Dendritic cell treated with granulocyte-macrophage colony-stimulating factor and Interleukin-4, amounts not matched to agents 40 ng/mL and 50 ng/mL, for 4 days (primary cell): ENCODE measurements around the gene CNTNAP5.

Experiments used
- H3K27ac Mint-ChIP-seq: one replicate; pipeline ENCODE4 v1.8.0; 2022; ENCODE audit warnings: mild to moderate bottlenecking, mixed read lengths
- H3K27me3 Mint-ChIP-seq: one replicate; pipeline ENCODE4 v1.8.0; 2022; ENCODE audit warnings: mild to moderate bottlenecking, mixed read lengths
- H3K36me3 Mint-ChIP-seq: one replicate; pipeline ENCODE4 v1.8.0; 2022; ENCODE audit warnings: low read depth, mixed read lengths
- H3K4me1 Mint-ChIP-seq: one replicate; pipeline ENCODE4 v1.8.0; 2022; ENCODE audit warnings: low read depth, mixed read lengths
- H3K4me3 Mint-ChIP-seq: one replicate; pipeline ENCODE4 v1.8.0; 2022; ENCODE audit warnings: mild to moderate bottlenecking, moderate library complexity, mixed read lengths
- H3K9me3 Mint-ChIP-seq: one replicate; pipeline ENCODE4 v1.8.0; 2022; ENCODE audit warnings: mixed read lengths
- intact Hi-C: fragments of 100-400 bp; cut with micrococcal nuclease; formaldehyde crosslinking; loops from one replicate; pipeline ENCODE4 v1.15.0; 2022

The CNTNAP5 gene

DNA sequence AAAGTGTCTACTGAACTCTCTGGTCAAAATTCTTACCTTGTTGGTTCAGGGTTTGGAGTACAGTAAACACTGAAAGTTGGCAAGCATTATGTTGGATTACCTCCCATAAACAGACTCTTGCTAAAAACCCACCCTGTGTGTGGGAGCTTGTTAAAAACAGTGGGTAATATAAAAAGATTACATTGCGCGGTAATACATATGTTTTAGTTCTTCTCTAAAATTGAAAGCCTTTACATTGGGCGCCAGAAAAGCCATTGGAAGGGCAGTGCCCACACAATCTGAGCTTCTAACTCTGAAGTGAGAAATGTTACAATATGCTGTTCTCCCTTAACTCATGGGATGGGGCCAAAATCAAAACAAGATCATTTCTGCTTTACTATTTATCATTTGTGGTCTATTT, 510.7 kb downstream of the CNTNAP5 start:
- Mint-ChIP-seq H3K27me3 (no peaks in the 10 kb centered on the region), H3K4me1 (no peaks in the 10 kb centered on the region), H3K4me3 (no peak overlapping the region), H3K36me3 (no peaks in the 10 kb centered on the region), H3K9me3 (peaks cover 5% of the 10 kb centered on the region), H3K27ac (no peak overlapping the region)
- intact Hi-C loops = no loop called here

DNA sequence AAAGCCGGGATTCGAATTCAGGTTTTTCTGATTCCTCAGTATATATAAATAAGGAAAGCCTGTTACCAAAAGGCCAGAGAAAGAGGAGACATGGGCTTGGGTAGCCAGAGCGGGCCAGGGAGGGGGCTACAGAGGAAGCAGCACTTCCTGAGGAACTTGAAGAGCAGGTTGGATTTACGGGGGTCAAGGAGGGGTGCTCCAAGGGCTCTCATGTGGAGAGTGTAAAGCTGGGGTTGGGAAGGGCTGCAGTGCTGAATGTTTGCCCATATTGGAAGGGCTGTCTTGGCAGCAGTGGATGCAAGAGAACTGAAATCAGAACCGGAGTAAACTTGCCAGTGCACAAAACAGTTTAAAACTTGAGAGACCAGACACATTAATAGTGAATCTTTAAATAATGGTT, 511.5 kb downstream of the CNTNAP5 start:
- Mint-ChIP-seq H3K4me3 (no peak overlapping the region), H3K4me1 (no peaks in the 10 kb centered on the region), H3K27me3 (no peaks in the 10 kb centered on the region), H3K36me3 (no peaks in the 10 kb centered on the region), H3K27ac (no peak overlapping the region), H3K9me3 (peaks cover 5% of the 10 kb centered on the region)
- intact Hi-C loops = no loop called here

DNA sequence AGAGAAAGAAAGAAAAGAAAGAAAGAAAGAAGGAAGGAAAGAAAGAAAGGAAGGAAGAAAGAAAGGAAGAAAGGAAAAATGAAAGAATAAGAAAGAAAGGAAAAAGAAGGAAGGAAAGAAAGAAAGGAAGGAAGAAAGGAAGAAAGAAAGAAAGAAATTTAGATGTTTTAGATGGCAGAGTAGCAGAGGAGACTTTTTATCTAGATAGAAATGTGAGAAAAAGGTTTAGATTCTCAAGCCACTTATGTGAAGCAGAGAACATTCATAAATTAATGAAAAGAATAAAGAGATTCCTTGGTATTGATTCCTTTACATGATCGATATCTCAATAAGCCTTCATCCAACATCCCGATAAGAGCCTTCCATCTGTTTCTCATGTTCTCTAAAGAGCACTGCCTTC, 513.5 kb downstream of the CNTNAP5 start:
- Mint-ChIP-seq H3K9me3 (peaks cover 5% of the 10 kb centered on the region), H3K27ac (no peak overlapping the region), H3K27me3 (no peaks in the 10 kb centered on the region), H3K4me3 (no peak overlapping the region), H3K36me3 (no peaks in the 10 kb centered on the region), H3K4me1 (no peaks in the 10 kb centered on the region)
- intact Hi-C loops = no loop called here

DNA sequence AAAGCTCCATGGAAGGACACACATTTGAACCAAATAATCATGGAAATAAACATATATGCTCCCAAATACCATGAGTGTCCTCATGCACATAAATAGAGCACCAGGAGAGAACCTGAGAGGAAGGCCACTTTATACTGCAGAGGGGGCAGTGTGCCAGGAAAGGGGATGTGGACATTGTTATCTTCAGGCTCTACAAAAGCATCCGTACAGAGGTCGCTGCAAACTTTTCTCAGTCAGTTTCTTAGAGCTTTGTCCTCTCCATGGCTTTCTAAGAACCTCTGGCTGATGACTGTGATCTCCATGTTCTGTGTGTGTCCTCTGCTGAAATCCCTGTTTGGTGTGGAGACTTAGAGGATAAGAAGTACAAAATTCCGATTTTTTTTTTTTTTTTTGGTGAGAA, 515.7 kb downstream of the CNTNAP5 start:
- Mint-ChIP-seq H3K4me3 (no peak overlapping the region), H3K9me3 (no peaks in the 10 kb centered on the region), H3K27ac (no peak overlapping the region), H3K36me3 (no peaks in the 10 kb centered on the region), H3K27me3 (no peaks in the 10 kb centered on the region), H3K4me1 (no peaks in the 10 kb centered on the region)
- intact Hi-C loops = no loop called here

DNA sequence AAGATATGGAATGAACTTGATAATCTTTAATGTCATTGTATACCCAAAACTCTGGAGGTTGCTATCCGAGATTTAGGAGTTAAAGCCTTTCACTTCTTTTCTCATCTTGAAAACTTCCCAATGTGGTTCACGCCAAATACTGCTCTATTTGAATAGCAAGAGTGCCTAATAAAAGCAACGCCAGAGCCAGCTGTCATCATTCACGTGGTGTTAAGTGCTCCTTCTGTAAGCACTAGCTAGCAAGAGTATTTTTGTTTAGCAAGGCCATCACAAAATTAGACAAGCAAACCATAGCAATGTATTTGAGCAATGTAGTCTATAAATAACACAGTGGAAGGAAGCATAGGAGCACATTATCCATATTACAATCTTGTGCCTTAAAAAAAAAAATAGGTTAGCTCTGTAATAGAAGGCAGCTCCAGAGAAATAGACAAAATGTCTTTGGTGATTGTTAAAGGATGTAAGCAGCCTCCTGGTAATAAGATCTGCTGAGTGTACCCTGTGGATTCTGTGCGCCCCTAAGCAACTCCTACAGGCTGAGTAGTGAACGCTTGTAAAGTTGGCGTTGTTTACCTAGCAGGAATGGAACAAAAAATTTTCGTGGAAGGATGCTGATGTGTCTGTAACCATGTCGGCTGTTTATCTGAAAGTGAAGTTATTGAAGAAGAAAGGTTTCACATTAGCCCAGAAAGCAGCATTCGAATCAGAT, 518.0 kb downstream of the CNTNAP5 start:
- no peaks in the 10 kb centered on the region for H3K27me3 Mint-ChIP-seq
- intact Hi-C loops = no loop called here
- no peak overlapping the region for H3K27ac Mint-ChIP-seq
- H3K4me3 Mint-ChIP-seq = no peak overlapping the region
- H3K9me3 Mint-ChIP-seq = no peaks in the 10 kb centered on the region
- no peaks in the 10 kb centered on the region for H3K36me3 Mint-ChIP-seq
- no peaks in the 10 kb centered on the region for H3K4me1 Mint-ChIP-seq

DNA sequence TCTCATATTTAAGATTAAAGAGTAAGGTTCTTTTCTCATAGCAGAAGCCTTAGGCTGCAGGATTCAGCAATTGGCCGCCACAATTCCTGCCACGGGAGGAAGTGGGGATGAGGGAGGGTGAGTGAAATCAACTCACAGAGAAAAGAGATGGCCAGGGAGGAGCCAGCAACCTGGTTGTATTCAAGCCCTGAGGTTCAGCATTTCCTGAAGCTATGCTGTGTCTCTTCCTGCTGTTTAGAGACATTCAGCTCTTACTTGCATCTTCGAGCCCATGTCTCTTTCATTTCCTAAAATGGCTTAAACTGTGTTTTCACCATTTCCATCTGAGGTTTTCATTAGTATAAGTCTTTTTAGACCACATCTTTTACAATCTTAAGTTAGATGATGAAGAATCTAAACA, 522.6 kb downstream of the CNTNAP5 start:
- Mint-ChIP-seq H3K27ac (no peak overlapping the region), H3K4me1 (no peaks in the 10 kb centered on the region), H3K36me3 (no peaks in the 10 kb centered on the region), H3K4me3 (no peak overlapping the region), H3K27me3 (no peaks in the 10 kb centered on the region), H3K9me3 (no peaks in the 10 kb centered on the region)
- intact Hi-C loops = no loop called here

DNA sequence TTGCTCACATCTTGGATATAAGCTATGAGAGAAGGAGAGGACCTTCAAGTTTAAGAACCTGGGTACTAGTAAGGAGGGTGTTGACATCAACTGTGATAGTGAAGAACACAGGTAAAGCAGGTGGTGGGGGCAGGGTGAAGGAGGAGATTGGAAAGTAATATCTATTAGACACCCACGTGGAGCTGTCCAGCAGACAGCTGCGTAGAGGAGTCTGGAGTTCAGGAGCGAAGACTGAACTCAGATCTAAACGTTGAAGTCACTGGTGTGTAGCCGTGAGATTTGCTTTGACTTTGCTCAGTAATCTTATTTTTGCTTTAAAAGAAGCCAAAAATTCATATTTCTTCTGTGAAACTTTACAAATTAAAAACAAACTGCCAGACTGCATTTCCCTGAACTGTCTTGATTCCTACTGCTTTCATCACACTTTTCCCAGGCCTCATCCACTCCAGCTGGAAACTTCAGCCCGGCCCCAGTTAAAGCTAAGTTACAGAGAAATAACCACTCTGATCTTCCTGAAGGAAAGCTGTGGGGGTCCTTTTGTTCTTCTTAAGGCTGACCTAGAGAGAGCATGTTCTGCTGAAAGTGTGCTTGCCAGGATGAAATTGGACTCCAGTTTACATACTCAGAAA, 533.3 kb downstream of the CNTNAP5 start:
- intact Hi-C loops = no loop called here
- Mint-ChIP-seq H3K27me3 (no peaks in the 10 kb centered on the region), H3K9me3 (peaks cover 9% of the 10 kb centered on the region), H3K4me3 (no peak overlapping the region), H3K4me1 (no peaks in the 10 kb centered on the region), H3K36me3 (no peaks in the 10 kb centered on the region), H3K27ac (no peak overlapping the region)

DNA sequence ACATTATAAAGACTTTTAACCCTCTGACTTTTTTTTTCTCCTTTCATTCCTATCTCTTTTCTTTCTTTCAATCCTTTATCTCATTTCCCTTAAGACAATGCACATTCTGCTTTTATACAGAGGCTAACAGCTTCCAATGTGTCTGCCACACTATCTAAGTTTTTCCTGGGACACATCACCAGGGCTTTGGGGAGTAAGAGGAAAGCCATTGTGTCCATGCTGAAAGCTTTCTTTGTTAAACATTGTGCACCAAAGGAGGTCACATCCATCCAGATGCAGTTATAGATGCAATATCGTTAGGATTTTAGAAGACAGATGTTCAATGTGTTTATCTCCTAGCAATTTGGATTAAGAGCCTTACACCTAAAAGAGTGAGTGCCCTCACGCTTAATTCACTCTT, 534.1 kb downstream of the CNTNAP5 start:
- no peak overlapping the region for H3K4me3 Mint-ChIP-seq
- no peaks in the 10 kb centered on the region for H3K4me1 Mint-ChIP-seq
- intact Hi-C loops = no loop called here
- H3K9me3 Mint-ChIP-seq = peaks cover 9% of the 10 kb centered on the region
- H3K27ac Mint-ChIP-seq = no peak overlapping the region
- no peaks in the 10 kb centered on the region for H3K36me3 Mint-ChIP-seq
- no peaks in the 10 kb centered on the region for H3K27me3 Mint-ChIP-seq

DNA sequence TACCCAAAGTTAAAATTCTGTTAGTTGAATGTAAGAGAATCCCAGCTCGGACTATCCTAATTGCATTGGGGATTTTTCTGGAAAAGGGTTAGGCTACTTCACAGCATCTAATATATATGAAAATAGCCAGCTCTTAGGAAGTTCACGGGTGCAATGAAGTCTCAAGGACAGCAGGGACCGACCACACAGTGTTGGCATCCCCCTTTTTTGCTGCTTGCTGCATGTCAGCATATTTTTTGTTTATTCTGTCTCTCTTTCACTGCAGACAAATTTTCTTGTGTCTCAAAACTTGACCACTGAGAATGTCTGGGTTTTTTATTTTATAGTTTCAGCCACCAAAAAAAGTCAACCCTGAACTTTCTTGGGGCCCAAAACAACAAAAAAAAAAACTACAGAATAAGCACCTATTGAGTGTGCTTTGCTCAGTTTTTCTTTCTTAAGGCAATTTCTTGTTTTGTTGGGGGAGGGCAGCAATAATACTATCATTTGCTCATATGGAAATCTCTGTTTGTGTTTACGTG, 535.6 kb downstream of the CNTNAP5 start:
- H3K4me3 Mint-ChIP-seq = no peak overlapping the region
- no peaks in the 10 kb centered on the region for H3K36me3 Mint-ChIP-seq
- H3K9me3 Mint-ChIP-seq = peaks cover 9% of the 10 kb centered on the region
- no peaks in the 10 kb centered on the region for H3K4me1 Mint-ChIP-seq
- no peaks in the 10 kb centered on the region for H3K27me3 Mint-ChIP-seq
- intact Hi-C loops = no loop called here
- H3K27ac Mint-ChIP-seq = no peak overlapping the region

DNA sequence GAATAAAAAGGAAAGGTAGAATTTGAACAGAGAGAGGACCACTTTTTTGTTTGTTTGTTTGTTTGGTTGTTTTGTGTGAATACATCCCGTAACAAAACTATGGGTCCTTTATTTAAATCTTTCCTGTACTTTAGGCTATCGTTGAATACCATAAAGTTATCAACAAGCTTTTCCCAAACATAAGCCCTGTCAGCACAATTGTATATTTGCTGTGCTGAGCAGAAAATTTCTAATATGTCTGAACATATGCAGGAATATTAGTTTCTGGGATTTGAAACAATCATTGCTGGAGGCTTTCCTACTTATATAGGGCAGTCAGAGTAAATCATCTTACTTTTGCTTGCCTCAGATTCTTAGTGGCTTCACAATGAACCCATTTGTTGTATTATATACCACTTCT, 536.4 kb downstream of the CNTNAP5 start:
- intact Hi-C loops = no loop called here
- Mint-ChIP-seq H3K4me3 (no peak overlapping the region), H3K27ac (no peak overlapping the region), H3K9me3 (peaks cover 8% of the 10 kb centered on the region), H3K27me3 (no peaks in the 10 kb centered on the region), H3K36me3 (no peaks in the 10 kb centered on the region), H3K4me1 (no peaks in the 10 kb centered on the region)

DNA sequence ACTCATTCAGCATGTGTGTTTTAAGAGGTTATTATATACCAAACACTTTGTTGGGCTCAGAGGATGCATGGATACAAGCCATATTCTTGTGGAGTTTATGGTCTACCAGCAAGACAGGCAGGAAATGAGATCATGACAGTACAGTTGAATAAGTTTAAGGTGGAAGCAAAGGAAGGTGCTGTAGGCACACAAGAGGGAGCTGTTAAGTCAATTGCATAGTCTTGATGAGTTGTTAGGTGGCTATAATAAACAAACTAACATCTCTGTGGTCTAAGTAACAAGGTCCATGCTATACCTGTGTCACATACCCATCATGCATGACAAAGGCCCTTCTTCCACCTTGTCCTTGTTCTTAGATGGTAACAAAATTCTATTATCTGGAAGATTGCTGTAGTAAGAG, 538.3 kb downstream of the CNTNAP5 start:
- no peaks in the 10 kb centered on the region for H3K36me3 Mint-ChIP-seq
- no peak overlapping the region for H3K27ac Mint-ChIP-seq
- intact Hi-C loops = no loop called here
- H3K9me3 Mint-ChIP-seq = peaks cover 9% of the 10 kb centered on the region
- no peaks in the 10 kb centered on the region for H3K27me3 Mint-ChIP-seq
- H3K4me1 Mint-ChIP-seq = no peaks in the 10 kb centered on the region
- no peak overlapping the region for H3K4me3 Mint-ChIP-seq

DNA sequence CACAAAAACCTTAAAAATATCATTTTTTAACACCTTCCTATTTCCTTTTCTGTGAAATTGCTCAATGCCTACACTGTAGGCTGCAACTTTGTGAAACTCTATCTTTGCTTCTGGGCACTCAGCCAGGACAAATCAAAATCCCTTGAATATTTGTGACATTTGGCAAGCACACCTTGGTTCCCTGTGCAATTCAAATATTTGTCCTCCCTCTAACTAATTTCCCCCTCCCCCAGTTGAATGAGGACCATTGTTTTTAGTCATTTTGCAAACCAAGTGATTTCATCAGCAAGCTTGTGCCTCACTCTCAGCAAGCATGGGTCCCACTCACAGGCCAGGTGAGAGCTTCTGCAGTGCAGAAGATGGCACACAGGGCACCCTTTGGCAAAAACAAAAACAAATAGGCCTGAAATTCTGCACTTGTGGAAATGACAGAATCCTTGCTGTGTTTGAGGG, 541.5 kb downstream of the CNTNAP5 start:
- peaks cover 14% of the 10 kb centered on the region for H3K9me3 Mint-ChIP-seq
- H3K4me3 Mint-ChIP-seq = no peak overlapping the region
- H3K36me3 Mint-ChIP-seq = no peaks in the 10 kb centered on the region
- H3K27me3 Mint-ChIP-seq = no peaks in the 10 kb centered on the region
- intact Hi-C loops = no loop called here
- no peak overlapping the region for H3K27ac Mint-ChIP-seq
- no peaks in the 10 kb centered on the region for H3K4me1 Mint-ChIP-seq

DNA sequence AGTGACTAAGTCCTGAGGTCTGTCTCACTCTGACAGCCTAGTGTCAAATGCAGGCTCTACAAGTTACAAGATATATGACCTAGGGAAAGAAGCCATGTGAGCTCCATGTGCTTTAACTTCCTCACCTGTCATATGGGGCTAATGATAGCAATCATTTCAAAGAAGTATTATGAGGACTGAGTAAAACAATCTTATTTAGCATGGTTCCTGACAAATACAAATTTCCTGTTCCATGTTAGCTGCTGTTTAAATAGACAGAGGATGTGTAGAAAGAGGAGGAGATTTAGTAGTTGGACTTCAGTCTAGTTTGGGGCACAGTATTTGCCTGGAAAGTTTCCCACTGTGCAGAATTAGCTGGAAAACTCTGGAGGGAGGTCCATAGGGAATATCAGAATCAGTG, 545.8 kb downstream of the CNTNAP5 start:
- Mint-ChIP-seq H3K27ac (no peak overlapping the region), H3K9me3 (peaks cover 14% of the 10 kb centered on the region), H3K4me1 (no peaks in the 10 kb centered on the region), H3K4me3 (no peak overlapping the region), H3K27me3 (no peaks in the 10 kb centered on the region), H3K36me3 (no peaks in the 10 kb centered on the region)
- intact Hi-C loops = no loop called here

DNA sequence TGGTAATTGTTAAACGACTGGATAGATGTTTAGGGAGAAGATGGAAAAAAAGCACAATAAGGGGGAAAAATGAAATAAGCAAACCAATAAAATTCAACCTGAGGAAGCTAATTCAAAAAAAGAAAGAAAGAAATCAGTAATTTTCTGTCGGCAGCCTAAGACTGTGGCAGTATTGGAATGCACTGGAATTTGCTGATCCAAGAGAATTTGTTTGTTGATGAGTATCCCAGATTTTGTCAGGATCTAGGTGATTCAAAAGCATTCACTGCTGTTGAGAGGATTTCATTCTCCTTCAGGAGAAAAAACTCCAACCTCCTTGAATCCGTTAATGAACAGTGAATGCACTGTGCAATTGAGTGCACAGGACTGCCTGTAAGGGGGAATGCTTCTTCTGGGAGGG, 546.7 kb downstream of the CNTNAP5 start:
- intact Hi-C loops = no loop called here
- Mint-ChIP-seq H3K9me3 (peaks cover 7% of the 10 kb centered on the region), H3K27me3 (no peaks in the 10 kb centered on the region), H3K27ac (no peak overlapping the region), H3K4me1 (no peaks in the 10 kb centered on the region), H3K36me3 (no peaks in the 10 kb centered on the region), H3K4me3 (no peak overlapping the region)
